Natural killer cell (primary cell): ENCODE measurements around the gene FRAS1. TPM values are rescaled to one million over a fixed set of nuclear protein-coding genes. Genes with fewer than 3 reads are reported as not detected.

ENCODE experiments used
- ATAC-seq, 3 donors: fragments of 150-1000 bp in 2 of 3; fragments of 200-7000 bp in 1 of 3; cut with Tn5 transposase; 1 replicate in 1 of 3; 2 replicates in 2 of 3; pipeline ENCODE4 v1.10.0; 2021; ENCODE audit warnings: mild to moderate bottlenecking in 2 of 3, moderate library complexity in 2 of 3
- DNase-seq, 2 donors: peaks; one replicate each; pipeline versions ENCODE4 v3.0.0 to v3.0.0-alpha.2; 2013 to 2021; ENCODE audit warnings: mixed read lengths in 1 of 2
- H3K27ac ChIP-seq: one replicate; pipeline ENCODE4 v1.5.1; 2013; ENCODE audit warnings: mild to moderate bottlenecking, low read length
- H3K27me3 ChIP-seq: one replicate; pipeline ENCODE4 v1.6.1; 2013; ENCODE audit warnings: low read length; ENCODE audit not compliant: control insufficient read depth, insufficient read depth
- H3K36me3 ChIP-seq: one replicate; pipeline ENCODE4 v1.6.1; 2013; ENCODE audit warnings: low read length; ENCODE audit not compliant: control insufficient read depth, insufficient read depth
- H3K4me1 ChIP-seq: one replicate; pipeline ENCODE4 v1.6.1; 2013; ENCODE audit warnings: low read length; ENCODE audit not compliant: control insufficient read depth, insufficient read depth
- H3K4me3 ChIP-seq: one replicate; pipeline ENCODE4 v1.5.1; 2013; ENCODE audit warnings: low read length
- H3K9me3 ChIP-seq: one replicate; pipeline ENCODE4 v1.6.1; 2013; ENCODE audit warnings: low read length; ENCODE audit not compliant: control insufficient read depth, insufficient read depth
- H3K27ac Mint-ChIP-seq, 2 donors: one replicate each; pipeline ENCODE4 v1.8.0; 2022; ENCODE audit warnings: mild to moderate bottlenecking in 2 of 2, mixed read lengths in 2 of 2, moderate library complexity in 1 of 2
- H3K27me3 Mint-ChIP-seq, 2 donors: one replicate each; pipeline ENCODE4 v1.8.0; 2022; ENCODE audit warnings: low read depth in 2 of 2, mixed read lengths in 2 of 2
- H3K36me3 Mint-ChIP-seq: one replicate; pipeline ENCODE4 v1.8.0; 2022; ENCODE audit warnings: mixed read lengths
- H3K4me1 Mint-ChIP-seq, 2 donors: one replicate each; pipeline ENCODE4 v1.8.0; 2022; ENCODE audit warnings: mixed read lengths in 2 of 2
- H3K4me3 Mint-ChIP-seq: one replicate; pipeline ENCODE4 v1.8.0; 2022; ENCODE audit warnings: mild to moderate bottlenecking, moderate library complexity, mixed read lengths
- H3K9me3 Mint-ChIP-seq, 2 donors: one replicate each; pipeline ENCODE4 v1.8.0; 2022; ENCODE audit warnings: mixed read lengths in 2 of 2
- WGBS: methylation state at CpG from one replicate; pipeline ENCODE4 v1.1.7; 2013; ENCODE audit warnings: missing lambda C conversion rate; ENCODE audit not compliant: insufficient coverage; 5-methylcytosine and 5-hydroxymethylcytosine counted together
- intact Hi-C: fragments of 100-400 bp; cut with micrococcal nuclease; formaldehyde crosslinking; loops from one replicate; pipeline ENCODE4 v1.14.2; 2022
- total RNA-seq, 4 donors: library from RNA; stranded (reverse); fragments of 120-200 nt in 1 of 4; gene quantifications; one replicate each; pipeline versions ENCODE4 v1.2.3 to v1.2.4, GENCODE V29; 2013 to 2022
- TF ChIP-seq, protein P1 (sequence below): fragments of 200-600 bp; IDR thresholded peaks from one replicate; pipeline ENCODE4 v1.8.0; 2022; ENCODE audit warnings: antibody characterized with exemption

FRAS1 gene
- total RNA-seq, 3 donors from 2014 or later (not counting 1 experiment from before 2014, with no cell fraction given), result 0.15 to 0.31 TPM; not detected in 1

- H3K4me1 Mint-ChIP-seq, result no peaks in the 10 kb centered on the region
- DNase-seq (no peak), ATAC-seq (no peak)
- H3K9me3 ChIP-seq, result no peaks in the 10 kb centered on the region
- intact Hi-C loops, result no loop called here
- no peaks in the 10 kb centered on the region for H3K4me1 ChIP-seq
- peaks cover under 1 to 3% of the 10 kb centered on the region in 2 donors for H3K9me3 Mint-ChIP-seq
- H3K27me3 Mint-ChIP-seq, result peaks cover 11 to 38% of the 10 kb centered on the region in 2 donors
- peaks cover 13% of the 10 kb centered on the region for H3K36me3 Mint-ChIP-seq
- no peaks in the 10 kb centered on the region for H3K36me3 ChIP-seq
- no peak overlapping the region for H3K27ac ChIP-seq
- no peak overlapping the region for H3K4me3 ChIP-seq
- TF ChIP-seq, protein P1, sequence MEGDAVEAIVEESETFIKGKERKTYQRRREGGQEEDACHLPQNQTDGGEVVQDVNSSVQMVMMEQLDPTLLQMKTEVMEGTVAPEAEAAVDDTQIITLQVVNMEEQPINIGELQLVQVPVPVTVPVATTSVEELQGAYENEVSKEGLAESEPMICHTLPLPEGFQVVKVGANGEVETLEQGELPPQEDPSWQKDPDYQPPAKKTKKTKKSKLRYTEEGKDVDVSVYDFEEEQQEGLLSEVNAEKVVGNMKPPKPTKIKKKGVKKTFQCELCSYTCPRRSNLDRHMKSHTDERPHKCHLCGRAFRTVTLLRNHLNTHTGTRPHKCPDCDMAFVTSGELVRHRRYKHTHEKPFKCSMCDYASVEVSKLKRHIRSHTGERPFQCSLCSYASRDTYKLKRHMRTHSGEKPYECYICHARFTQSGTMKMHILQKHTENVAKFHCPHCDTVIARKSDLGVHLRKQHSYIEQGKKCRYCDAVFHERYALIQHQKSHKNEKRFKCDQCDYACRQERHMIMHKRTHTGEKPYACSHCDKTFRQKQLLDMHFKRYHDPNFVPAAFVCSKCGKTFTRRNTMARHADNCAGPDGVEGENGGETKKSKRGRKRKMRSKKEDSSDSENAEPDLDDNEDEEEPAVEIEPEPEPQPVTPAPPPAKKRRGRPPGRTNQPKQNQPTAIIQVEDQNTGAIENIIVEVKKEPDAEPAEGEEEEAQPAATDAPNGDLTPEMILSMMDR, result no peak
- WGBS, result 87% methylated on average over 1 of the region's 1 CpG
- H3K27me3 ChIP-seq, result no peaks in the 10 kb centered on the region
- no peak overlapping the region for H3K4me3 Mint-ChIP-seq
- no peak overlapping the region for H3K27ac Mint-ChIP-seq
These were observed 80.4 kb downstream of the FRAS1 start for GRCh38 chr4:78137532-78137931.

- Histone ChIP-seq H3K36me3 (no peaks in the 10 kb centered on the region), H3K4me1 (no peaks in the 10 kb centered on the region), H3K4me3 (no peak overlapping the region), H3K27ac (no peak overlapping the region), H3K27me3 (no peaks in the 10 kb centered on the region), H3K9me3 (no peaks in the 10 kb centered on the region)
- Mint-ChIP-seq H3K9me3 (peaks cover 0 to 5% of the 10 kb centered on the region in 2 donors), H3K27ac (no peak overlapping the region), H3K36me3 (peaks cover 15% of the 10 kb centered on the region), H3K27me3 (peaks cover 6 to 36% of the 10 kb centered on the region in 2 donors), H3K4me3 (no peak overlapping the region), H3K4me1 (no peaks in the 10 kb centered on the region)
- no peak for DNase-seq
- ATAC-seq, result no peak
- 100% methylated on average over 1 of the region's 3 CpGs for WGBS
- intact Hi-C loops, result no loop called here
- TF ChIP-seq, protein P1, result no peak
These were observed 81.1 kb downstream of the FRAS1 start for GRCh38 chr4:78138252-78138651.

DNA sequence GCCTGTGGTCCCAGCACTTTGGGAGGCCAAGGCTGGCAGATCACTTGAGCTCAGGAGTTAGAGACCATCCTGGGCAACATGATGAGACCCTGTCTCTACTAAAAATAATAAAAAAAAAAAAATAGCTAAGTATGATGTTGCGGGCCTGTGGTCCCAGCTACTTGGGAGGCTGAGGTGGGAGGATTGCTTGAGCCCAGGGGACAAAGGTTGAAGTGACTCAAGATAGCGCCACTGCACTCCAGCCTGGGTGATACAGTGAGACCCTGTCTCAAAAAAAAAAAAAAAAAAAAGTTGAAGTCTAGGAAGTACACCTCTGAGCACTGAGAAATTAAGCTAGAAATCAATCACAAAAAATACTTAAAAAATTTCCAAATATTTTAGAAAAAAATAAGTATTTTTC is 86.5 kb downstream of the FRAS1 start:
- WGBS, result 94% methylated on average over 2 of the region's 2 CpGs
- TF ChIP-seq, protein P1, result no peak
- H3K4me1 ChIP-seq, result no peaks in the 10 kb centered on the region
- H3K36me3 Mint-ChIP-seq, result peaks cover 15% of the 10 kb centered on the region
- H3K27me3 ChIP-seq, result no peaks in the 10 kb centered on the region
- no peak overlapping the region for H3K27ac ChIP-seq
- H3K36me3 ChIP-seq, result no peaks in the 10 kb centered on the region
- peaks cover 3% of the 10 kb centered on the region for H3K9me3 ChIP-seq
- peaks cover 0 to 5% of the 10 kb centered on the region in 2 donors for H3K9me3 Mint-ChIP-seq
- H3K4me3 ChIP-seq, result no peak overlapping the region
- ATAC-seq, result no peak
- intact Hi-C loops, result no loop called here
- H3K4me1 Mint-ChIP-seq, result no peaks in the 10 kb centered on the region
- no peak for DNase-seq
- H3K27me3 Mint-ChIP-seq, result peaks cover 5 to 52% of the 10 kb centered on the region in 2 donors
- H3K4me3 Mint-ChIP-seq, result no peak overlapping the region
- H3K27ac Mint-ChIP-seq, result no peak overlapping the region

GRCh38 chr4:78145008-78145407 is 87.9 kb downstream of the FRAS1 start:
- H3K4me1 ChIP-seq, result no peaks in the 10 kb centered on the region
- H3K36me3 ChIP-seq, result no peaks in the 10 kb centered on the region
- ATAC-seq, result no peak
- no peak overlapping the region for H3K27ac Mint-ChIP-seq
- H3K4me3 ChIP-seq, result no peak overlapping the region
- H3K27ac ChIP-seq, result no peak overlapping the region
- H3K27me3 ChIP-seq, result no peaks in the 10 kb centered on the region
- no peak for DNase-seq
- peaks cover 15% of the 10 kb centered on the region for H3K36me3 Mint-ChIP-seq
- H3K9me3 Mint-ChIP-seq, result peaks cover 0 to 5% of the 10 kb centered on the region in 2 donors
- WGBS, result 85% methylated on average over 3 of the region's 4 CpGs
- intact Hi-C loops, result no loop called here
- TF ChIP-seq, protein P1, result no peak
- H3K27me3 Mint-ChIP-seq, result peaks cover 9 to 54% of the 10 kb centered on the region in 2 donors
- no peak overlapping the region for H3K4me3 Mint-ChIP-seq
- H3K4me1 Mint-ChIP-seq, result no peaks in the 10 kb centered on the region
- H3K9me3 ChIP-seq, result peaks cover 3% of the 10 kb centered on the region
